HG03280 (cell line): ENCODE results near the gene UBR1.
"Not testable (repeated sequence)": the region's sequence is repeated elsewhere in the genome, so short reads cannot be mapped to it uniquely, and the experiment has no call there.

Experiments used
- ATAC-seq: cut with Tn5 transposase; IDR thresholded peaks from one replicate; pipeline ENCODE4 v1.9.1; 2021; ENCODE audit warnings: mild to moderate bottlenecking, moderate library complexity; ENCODE audit not compliant: unreplicated experiment

The UBR1 gene

GRCh38 chr15:42918047-42918446 lies 187.8 kb downstream of the UBR1 start:
- no peak for ATAC-seq

GRCh38 chr15:42915654-42916315 lies 190.1 kb downstream of the UBR1 start:
- no peak for ATAC-seq

- ATAC-seq, result no peak
These were observed 190.9 kb downstream of the UBR1 start for GRCh38 chr15:42914728-42915497.

- no peak for ATAC-seq
These were observed 194.7 kb downstream of the UBR1 start for GRCh38 chr15:42911058-42911592.

- ATAC-seq, result no peak
These were observed 197.3 kb downstream of the UBR1 start for GRCh38 chr15:42908538-42908937.

- no peak for ATAC-seq
These were observed 202.2 kb downstream of the UBR1 start for GRCh38 chr15:42903388-42904324.

GRCh38 chr15:42893911-42894310 lies 211.9 kb downstream of the UBR1 start:
- ATAC-seq, result not testable (repeated sequence)
